Raji (cell line): ENCODE results near the gene ZFYVE21.

ENCODE experiments used
- POLR2A ChIP-seq: IDR thresholded peaks from 2 replicates; pipeline ENCODE4 v1.6.1; 2011; ENCODE audit warnings: low read depth, low read length, control low read depth; ENCODE audit not compliant: insufficient read depth

The ZFYVE21 gene

DNA sequence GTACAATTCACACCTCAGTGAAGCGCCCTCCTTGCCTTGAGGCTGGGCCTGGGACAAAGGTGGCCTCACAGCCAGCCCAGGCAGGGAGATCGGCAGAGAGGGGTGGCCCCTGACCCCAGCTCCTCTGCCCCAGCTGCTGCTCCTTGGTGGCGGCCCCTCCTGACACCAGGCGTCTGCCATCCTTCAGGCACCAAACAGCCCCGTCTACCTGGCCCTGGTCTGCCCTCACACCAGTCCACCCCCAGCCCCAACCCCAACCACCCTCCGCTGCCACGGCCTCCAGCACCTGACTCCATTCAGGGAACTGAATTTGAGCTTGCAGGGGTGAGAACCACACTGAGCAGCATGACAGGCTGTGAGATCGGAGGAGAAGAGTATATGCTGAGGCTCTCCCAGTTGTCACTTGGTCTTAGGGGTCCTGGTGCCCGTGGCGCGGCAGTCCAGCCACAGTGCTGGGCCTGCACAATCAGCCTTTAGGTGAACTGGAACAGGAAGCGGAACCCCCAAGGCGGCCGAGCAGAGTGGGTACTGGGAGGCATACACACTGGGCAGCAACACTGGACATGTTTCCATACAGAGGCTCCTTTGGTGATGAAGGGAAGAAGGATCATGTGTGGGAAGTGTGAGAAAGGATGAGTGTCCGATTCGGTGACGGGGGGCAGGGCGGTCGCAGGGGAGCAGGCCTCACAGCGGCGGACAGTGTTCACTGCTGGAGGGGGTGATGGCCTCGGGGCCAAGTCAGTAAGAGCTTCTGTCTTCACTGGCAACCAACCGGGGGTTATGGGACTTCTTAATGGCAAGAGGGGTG lies 18.7 kb downstream of the ZFYVE21 start:
- no peak for TF ChIP-seq POLR2A

DNA sequence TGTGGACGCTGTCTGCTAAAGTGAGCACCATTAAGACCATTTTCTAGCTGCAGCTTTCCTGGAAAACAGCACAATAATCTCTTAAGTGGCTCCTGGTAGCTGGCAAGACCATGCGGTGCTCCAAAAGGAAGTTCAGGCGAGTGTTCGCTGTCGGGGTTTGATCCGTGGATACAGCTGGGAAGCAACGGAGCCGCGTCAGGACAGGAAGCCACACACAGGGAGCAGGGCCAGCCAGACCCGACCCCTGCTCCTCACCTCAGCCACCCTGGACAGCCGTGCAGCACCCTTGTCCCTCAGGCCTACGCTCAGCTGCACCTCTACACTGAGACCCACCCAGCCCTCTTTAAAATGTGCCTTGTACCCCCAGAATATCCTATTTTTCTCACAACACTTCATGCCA lies 19.4 kb downstream of the ZFYVE21 start:
- no peak for TF ChIP-seq POLR2A

DNA sequence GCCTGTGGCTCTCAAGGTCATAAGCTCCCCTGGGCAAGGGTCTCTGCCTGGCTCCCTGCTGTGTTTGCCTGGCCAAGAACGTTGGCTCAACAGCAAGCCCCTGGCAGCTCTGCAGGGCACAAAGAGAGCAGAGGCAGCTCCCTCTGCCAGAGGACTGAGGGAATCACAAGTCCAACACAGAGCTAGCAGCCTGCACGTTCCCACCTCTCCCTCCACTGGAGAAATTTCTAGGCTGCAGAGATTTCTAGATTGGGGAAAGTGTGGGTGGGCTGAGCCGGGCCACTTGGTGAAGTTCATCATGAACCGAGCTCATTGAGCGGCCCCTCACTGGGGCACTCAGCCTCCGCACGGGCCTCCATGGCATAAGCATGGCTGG lies 19.8 kb downstream of the ZFYVE21 start:
- TF ChIP-seq POLR2A = no peak

DNA sequence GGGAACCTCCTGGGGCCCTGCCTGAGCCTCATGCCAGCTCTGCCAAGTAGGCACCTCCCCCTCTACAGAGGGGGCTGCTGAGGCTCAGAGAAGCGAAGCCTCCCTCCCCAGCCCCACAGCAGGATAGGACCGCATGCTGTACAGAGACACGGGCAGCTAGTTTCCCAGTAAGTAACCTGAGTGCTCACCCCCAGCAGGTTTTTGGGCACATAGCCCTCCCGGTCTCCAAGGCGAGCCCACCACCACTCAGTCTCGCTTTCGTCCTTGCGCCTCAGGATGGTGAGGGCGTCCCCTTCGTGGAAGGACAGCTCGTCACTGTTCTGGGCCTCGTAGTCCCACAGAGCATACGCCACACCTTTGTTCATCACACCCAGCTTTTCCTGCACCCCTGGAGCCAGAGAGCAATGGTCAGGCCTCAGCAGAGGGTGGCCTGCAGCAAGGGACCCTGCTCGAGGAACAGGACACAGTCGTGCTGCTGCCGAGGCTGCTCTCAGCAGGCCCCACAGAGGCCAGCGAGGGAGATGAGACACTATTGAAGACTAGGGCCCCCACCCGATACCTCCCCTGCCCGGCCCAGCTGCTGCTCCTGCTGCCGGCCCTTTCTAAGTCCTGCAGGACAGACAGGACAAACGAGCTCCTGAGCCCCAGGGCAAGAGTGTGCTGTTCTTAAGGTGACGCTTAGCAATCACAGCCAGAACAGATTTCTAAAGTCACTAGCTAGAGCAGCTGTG lies 20.4 kb downstream of the ZFYVE21 start:
- no peak for TF ChIP-seq POLR2A

DNA sequence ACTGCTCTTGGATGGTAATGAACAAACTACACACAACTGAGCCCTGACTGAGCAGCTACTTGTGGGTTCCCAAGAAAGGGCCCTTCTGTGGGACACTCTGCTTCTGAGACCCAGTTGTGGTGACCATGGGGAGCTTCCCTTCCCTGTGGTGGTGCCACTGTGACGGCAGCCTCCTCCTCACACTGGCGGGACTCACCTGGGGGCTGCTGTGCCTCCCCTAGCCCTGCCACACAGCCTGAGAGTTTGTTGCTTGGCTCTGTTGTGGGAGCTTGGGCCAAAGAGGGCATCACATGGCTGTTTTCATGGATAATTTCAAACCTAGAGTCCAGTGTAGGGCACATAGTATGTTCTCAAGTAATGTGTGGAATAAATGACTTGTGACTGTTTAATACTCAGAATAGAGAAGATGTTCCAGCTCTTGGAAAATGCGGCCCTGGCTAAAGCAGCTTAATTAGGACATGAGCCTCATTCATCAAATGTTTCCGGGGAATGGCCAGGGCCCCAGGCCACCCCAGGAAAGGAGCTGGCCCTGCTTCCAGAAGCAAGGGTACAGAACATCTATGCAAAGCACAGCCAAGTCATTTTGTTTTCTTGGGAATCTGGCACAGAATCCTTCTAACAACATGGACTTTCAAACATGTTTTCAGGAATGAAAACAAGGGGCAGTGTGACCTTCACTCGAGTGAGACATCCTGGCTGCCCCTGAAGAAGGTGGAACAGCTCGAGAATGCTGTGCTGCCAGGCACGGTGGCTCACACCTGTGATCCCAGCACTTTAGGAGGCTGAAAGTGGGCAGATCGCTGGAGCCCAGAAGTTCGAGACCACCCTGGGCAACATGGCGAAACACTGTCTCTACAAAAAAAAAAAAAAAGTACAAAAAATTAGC lies 21.2 kb downstream of the ZFYVE21 start:
- TF ChIP-seq POLR2A = no peak

DNA sequence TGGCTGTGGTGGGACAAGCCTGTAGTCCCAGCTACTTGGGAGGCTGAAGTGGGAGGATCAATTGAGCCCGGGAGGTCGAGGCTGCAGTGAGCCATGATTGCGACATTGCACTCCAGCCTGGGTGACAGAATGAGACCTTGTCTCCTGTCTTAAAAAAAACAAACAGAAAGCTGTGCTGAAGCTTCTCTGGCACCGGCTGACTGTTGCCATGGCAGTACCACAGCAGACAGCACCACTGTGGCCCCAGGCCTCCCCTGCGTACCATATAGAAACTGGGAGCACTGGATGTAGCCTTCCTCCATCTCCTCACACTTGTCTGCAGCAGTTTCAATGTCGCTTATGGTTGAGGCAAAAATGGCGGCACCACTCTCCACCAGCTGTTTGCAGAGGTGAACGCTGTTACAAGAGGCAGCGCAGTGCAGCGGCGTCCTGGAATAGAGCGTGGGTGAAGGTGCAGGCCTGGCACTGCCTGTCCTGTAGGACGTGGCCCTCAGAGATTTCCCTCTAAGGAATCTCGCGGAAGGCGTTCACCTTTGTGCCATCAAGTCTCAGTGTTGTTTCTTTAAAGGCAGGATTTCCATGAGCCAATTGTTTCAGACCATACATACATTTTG lies 21.9 kb downstream of the ZFYVE21 start:
- no peak for TF ChIP-seq POLR2A

DNA sequence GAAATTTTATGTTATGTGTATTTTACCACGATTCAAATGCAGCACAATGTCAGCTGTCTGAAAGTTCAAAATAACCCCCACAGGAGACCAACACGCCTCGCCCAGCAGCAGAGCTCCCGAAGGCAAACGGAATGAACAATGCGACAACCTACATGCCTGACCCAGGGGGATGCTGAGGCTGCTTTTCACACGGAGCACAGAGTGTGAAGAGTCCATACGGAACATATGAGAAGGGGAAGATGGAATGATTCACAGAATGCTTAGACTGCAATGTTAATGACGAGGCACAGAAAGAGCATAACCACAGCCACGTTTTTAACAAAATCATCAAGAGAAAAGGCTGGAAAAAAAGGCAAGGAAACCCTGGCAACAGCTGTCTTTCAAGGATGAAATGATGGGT lies 22.6 kb downstream of the ZFYVE21 start:
- TF ChIP-seq POLR2A = no peak

DNA sequence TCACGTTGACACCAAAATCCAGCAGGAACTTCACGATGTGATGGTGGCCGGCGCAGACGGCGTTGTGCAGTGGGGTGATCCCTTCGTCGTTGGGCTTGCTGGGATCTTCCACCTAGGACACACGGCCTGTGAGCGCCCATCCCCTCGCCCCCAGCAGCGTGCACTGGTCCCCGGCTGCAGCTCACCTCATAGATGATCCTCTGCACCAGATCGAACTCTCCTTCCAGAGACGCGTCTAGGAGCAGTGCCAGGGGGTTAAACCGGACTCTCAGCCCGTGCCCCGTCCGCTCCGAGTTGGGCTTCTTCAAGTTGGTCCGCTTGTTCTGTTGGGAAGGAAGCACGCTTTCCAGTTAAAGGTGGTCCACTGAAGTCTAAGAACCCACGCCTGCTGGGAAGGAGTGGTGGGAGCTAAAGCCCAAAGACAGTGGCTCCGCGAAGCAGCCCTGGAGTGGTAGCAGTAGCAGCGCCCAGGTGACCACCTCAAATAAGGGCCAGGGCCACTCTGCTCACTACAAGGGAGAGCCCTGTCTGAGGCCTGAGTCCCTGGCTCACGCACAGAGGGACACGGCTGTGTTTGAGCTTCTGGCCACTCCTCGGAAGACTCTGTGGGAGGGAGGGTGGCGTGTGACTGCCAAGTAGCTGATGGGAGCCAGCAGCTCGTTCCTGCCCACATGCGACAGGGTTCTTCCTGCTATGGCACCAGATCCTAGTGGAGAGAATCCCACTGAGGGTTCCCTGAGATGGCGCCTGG lies 23.3 kb downstream of the ZFYVE21 start:
- TF ChIP-seq POLR2A = no peak

DNA sequence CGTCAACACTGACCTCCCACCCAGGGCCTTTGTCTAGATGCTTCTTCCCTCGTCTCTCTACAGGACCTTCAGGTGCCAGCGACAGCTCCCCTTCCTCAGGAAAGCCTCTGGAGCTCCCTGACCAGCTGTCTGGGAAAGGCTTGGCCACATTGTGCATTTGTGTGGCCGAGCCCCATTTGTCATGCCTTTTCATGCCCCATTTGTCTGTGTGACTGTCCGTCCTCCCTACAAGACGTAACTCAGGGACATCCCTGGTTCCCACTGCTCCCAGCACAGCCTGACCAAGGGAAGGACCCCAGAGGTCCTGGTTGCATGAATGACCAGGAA lies 23.8 kb downstream of the ZFYVE21 start:
- no peak for TF ChIP-seq POLR2A

DNA sequence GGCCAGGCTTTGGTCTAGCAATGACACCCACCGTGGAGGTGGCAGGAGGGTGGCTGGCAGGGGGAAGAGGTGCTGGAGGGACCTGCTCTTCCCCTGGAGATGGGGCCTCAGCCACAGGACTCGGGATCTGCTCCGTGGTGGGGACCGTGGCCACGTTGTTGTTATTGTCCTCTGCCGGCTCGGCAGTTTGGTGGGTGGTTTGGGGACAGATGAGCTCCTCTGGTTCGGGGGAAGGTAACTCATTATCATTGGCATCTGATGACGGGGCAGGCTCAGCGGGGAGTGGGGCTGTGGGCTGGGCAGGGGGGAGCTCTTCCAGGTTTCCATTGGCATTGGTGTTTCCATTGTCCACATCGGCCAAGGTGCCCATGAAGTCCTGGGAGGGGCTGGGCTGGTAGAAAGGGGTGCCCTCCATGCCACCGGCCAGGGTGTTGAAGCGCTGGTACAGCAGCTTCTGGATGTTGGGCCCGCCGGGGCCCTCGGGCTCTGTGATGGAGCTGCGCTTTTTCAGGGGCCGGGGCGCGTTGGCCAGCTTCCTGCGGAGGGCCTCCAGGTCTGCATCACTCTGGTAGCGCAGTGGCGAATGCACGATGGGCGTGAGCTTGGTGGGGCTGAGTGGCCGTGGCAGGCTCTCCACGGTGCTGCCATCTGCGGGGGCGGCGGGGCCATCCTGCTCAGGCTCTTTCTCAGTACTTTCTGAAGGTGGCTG lies 24.3 kb downstream of the ZFYVE21 start:
- TF ChIP-seq POLR2A = no peak

DNA sequence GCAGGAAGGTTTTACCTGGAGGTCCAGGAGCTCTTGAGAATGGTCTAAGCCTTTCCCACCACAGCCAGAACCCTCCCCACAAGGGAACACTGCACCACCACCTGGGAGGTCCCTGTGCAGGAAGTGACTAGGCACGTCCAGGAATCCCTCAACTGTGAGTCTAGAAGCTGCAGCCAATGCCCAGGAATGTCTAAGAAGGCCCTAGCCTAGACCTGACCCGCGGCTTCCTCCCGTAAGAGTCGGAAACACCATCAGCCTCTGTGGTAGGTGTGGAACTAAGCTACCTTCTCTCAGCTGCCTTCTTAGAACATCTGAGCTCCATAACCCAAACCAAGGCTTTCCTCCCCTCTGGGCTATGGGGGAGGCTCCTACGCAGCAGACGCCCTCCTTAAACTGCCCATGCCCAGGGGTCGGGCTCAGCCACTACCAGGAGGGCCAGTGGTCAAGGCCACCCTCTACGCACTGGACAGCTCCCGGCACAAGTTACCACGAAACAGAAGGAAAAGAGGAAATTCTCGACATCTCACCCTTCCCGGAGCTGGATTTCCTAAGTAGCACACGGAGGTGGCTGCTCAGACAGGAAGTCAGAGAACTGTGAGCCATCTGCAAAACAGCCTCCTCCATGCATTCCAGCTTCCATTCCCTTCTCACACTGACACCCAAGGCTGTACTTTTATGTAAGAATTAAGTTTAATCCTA lies 25.5 kb downstream of the ZFYVE21 start:
- TF ChIP-seq POLR2A = no peak

DNA sequence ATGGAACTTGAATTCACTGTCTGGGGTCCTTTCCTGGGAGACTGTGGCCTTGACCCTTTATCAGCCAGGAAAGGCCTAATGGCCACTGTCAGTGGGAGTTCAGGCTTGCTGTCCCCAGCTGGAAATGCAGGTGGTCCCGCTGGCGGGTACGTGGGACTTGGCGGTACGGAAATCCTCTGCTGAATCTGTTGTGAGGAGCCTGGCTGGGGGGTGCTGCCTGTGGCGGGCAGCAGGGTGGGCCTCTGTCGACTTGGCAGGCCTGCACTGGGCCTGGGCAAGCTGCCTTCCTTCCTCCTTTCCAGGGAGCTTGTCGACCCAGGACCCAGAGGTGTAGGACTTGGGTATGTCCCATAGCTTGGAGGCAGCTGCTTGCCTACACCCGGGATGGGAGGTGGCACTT lies 26.3 kb downstream of the ZFYVE21 start:
- no peak for TF ChIP-seq POLR2A

DNA sequence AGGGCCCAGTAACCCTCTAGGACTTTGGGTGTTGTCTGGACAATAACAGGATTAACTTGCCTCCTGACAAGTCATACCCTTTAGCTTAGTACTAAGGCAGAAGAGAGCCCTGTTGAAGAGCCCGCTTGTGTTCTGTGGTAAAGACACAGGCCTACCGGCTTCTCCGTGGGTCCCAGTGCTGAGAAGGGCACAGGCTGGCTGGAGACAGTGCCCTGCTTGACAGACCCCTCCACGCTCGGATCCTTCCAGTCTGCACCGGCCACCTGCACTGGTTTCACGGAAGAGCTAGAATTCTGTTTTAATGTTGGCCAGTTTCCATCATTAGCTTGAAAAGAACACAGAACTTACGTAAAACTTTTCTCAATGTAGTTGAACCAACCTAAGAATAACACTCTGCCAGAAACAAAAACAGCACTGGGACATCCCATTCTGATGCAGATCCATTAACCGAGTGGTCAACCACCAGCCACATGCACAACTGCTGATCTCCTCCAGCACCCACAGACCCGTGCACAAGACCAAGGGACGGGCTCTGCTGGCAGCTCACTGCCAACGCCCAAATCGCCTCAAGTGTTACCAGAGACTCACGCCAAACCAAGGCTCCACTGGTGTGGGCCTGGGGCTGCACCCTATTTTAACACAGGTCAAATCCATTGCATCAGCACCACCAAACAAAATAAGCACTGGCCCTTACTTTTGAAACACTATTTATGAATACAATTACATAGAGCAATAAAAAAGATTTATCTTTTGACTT lies 27.1 kb downstream of the ZFYVE21 start:
- TF ChIP-seq POLR2A = no peak
